ENCODE results near the gene HHAT. TPM values are rescaled to one million over a fixed set of nuclear protein-coding genes. Genes with fewer than 3 reads are reported as not detected.
"Not testable (repeated sequence)": the region's sequence is repeated elsewhere in the genome, so short reads cannot be mapped to it uniquely, and the experiment has no call there.

HHAT gene
- total RNA-seq, 1 donor from 2014 or later: 1.2 TPM

DNA sequence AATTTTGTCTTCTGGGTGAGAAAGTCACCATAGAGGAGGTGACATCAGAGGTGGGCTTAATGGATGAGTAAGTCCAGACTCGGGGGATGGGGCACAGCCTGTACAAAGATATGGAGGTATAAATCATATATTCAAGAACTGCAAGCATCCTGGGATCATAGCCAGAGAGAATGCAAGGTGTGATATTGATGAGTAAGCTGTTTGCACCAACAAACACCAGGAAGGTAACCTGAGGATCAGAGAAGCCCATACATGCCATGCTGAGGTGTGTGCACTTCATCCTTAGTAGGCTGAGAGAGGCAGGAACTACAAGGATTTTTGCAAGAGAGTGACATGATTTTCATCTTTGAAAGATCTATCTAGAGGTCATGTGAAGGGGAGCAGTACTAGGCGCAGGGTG is 306.4 kb downstream of the HHAT start:
- no peak for DNase-seq (ENCODE audit: low read depth in 2 of 2)

DNA sequence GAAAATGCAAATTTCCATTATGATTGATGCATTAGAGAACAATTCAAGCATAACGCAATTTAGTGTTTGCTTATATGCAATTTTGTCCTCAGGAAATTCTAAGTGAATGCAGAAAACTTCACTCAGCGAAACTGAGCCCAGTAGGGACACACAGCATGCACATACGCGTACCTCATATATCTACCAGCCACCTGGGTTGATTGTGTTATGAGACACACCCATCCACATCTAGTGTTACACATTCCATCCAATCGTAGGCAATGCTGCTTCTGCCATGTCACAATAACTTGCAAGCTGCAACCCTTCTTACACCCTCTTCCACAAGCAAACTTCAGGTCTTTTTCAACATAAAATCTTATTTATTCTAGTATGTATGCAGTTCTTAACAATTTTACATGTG is 312.9 kb downstream of the HHAT start:
- no peak for DNase-seq (ENCODE audit: low read depth in 2 of 2)

- DNase-seq (ENCODE audit: low read depth in 2 of 2): no peak
Measured at GRCh38 chr1:210645582-210646257, 317.0 kb downstream of the HHAT start.

GRCh38 chr1:210646258-210646616 is 317.5 kb downstream of the HHAT start:
- no peak for DNase-seq (ENCODE audit: low read depth in 2 of 2)

DNA sequence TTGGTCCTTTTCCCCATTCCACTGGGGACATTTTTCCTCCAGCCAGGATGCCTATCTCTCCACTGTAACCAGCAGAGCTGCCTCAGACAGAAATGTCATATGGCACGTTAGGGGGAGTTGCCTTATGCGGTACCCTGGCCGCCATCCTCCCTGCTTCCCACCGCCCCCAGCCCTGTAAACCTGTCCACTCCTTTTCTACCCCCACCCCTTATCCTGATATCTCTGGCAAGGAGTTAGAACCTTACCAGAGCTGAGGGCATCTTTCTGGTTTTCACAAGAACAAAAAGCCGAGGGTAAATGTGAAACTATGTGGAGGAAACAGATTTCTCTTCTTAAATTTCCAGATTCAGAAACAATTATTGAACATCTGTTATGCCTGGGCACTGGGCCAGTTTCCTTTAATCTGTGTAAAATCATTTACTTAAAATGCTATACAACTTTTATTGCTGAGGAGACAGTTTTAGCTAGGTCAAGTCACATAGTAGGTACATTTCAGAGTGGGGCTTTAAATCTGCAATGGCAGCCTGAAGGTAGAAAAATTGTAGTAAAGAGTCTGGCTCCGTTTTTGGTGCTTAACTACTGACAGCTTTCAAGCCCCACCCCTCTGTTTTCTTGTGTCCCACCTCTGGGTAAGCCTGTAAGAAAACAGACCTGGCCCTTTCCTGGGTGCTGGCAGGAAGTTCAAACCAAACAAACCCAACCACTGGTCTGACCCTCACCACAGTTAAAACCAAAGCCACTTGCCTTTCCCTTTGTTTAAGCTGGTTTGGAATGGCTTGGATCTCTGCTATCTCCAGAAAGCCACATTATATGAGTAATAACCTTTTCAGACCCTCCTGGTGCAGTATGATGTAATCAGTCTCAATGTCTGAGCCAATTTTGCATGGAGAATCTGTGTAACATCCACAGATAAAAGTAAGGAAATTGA is 319.0 kb downstream of the HHAT start:
- DNase-seq (ENCODE audit: low read depth in 2 of 2): no peak

DNA sequence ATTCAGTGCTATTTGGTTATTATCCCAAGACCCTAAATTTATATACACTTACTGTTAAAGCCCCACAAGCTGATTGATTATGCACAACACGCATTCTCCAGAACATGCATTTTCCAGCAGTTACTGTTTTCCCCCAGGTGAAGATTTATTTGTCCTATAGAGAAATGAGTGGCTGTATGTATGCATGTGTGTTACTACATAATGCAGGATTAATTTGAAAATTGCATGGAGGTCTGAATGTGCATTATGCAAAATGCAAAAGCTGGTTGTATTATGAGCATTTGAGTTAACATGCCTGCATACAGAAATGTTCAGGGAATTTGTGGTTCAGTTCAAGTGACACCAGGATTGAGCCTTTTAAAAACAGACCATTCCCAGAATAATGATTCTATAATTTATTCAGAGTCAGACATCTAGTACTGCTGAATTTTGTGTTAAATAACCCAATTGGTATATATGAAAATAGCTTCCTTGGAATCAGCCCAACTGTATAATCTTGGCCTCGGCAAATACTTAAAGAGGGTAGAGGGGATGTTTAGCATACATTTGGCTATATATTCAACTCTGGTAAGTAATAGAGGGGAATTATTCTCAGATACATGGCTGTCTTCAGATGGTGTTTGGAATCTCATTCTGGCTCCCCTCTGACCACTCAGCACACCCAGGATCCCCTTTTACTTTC is 320.0 kb downstream of the HHAT start:
- no peak for DNase-seq (ENCODE audit: low read depth in 2 of 2)

GRCh38 chr1:210650403-210650802 is 321.7 kb downstream of the HHAT start:
- no peak for DNase-seq (ENCODE audit: low read depth in 2 of 2)

- DNase-seq (ENCODE audit: low read depth in 2 of 2): no peak
Measured at GRCh38 chr1:210652329-210652954, 323.7 kb downstream of the HHAT start.

DNA sequence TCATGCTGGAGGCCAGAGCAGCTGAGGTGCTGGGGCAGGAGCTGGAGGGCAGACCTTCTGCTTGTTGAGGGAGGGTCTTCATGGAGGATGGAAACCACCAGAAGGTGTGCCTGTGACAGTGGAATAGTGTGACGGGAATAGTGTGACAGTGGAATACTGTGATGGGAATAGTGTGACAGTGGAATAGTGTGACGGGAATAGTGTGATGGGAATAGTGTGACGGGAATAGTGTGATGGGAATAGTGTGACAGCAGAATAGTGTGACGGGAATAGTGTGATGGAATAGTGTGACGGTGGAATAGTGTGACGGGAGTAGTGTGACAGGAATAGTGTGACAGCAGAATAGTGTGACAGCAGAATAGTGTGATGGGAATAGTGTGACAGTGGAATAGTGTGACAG is 325.1 kb downstream of the HHAT start:
- DNase-seq (ENCODE audit: low read depth in 2 of 2): peak; percentile 3 to 19

GRCh38 chr1:210654176-210654981 is 325.7 kb downstream of the HHAT start:
- DNase-seq (ENCODE audit: low read depth in 2 of 2): no peak

- no peak for DNase-seq (ENCODE audit: low read depth in 2 of 2)
Measured at GRCh38 chr1:210655511-210655910, 326.8 kb downstream of the HHAT start.

- DNase-seq (ENCODE audit: low read depth in 2 of 2): no peak
Measured at GRCh38 chr1:210657806-210658205, 329.1 kb downstream of the HHAT start.

DNA sequence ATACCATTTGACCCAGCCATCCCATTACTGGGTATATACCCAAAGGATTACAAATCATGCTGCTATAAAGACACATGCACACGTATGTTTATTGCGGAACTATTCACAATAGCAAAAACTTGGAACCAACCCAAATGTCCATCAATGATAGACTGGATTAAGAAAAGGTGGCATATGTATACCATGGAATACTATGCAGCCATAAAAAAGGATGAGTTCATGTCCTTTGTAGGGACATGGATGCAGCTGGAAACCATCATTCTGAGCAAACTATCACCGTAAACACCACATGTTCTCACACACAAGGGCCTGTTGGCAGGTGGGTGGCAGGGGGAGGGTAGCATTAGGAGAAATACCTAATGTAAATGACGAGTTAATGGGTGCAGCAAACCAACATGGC is 332.8 kb downstream of the HHAT start:
- not testable (repeated sequence) for DNase-seq (ENCODE audit: low read depth in 2 of 2)

DNA sequence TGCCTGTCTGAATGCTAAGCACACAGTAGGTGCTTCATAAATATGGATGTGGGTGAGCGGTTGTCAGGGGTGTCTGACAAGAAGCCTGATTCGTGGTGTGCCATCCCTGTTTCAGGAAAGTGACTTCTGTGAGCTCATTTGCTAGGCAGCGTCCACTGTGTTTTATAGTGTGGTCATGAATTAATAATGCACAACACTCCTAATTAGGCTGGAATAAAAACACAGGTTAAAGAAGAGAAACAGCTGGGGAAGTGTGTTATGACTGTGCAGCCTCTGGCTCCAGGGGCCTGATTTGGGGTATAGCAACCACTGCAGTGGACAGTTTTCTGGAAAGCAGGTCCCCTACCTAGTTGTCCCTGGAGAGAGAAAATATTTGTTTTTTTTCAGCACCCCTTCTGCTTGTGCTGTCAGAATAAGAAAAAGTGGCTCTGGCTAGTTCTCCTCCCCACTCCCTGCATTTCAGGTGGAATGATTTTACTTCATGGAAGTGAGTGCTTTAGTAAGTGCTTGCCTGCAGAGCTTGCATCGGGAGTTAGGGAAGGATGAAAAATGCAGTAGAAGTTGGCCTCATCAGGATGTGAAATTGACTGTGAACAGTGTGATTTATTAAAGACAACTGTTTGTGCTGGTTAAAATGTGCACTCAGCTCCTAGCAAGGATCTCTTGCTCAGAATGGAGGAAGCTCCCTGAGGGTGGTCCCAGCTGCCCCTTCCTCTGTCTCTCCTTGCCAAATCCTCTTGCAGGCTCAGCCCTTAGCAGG is 333.8 kb downstream of the HHAT start:
- no peak for DNase-seq (ENCODE audit: low read depth in 2 of 2)

- DNase-seq (ENCODE audit: low read depth in 2 of 2): no peak
Measured at GRCh38 chr1:210663730-210664573, 335.2 kb downstream of the HHAT start.

DNA sequence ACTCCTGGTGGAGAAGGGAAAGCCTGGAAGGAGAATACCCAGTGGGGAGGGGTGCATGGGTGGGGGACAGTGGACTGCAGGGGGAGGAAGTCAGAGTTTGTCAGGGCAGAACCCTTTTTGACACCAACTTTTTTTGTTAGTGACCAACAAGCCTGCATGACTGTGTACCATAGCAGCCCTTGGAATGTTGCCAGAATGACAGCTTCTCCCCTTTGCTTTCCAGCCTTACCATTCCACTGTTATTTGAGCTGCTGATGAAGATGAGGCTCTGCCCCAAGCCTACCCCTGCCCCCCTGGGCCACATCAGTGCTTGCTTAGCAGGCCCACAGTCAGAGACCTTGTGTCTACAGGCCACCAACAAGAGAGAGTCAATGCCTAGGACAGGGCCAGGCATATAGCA is 341.2 kb downstream of the HHAT start:
- no peak for DNase-seq (ENCODE audit: low read depth in 2 of 2)

DNA sequence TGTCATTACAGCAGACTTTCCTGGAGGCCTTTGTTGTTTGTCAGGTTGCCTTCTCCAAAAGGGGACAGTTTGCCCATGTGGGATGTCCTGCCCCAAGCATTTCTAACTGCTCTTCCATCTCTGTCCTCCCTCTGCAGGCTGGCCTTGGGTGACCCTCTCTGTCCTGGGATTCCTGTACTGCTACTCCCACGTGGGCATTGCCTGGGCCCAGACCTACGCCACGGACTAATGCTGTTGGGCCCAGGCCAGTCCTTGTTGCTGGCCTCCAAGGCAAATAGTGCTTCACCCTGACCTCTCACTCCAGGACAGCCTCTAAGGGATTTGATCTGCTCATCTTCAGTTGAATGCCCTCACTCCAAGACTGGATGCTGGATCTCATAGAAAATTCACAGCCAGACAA is 345.4 kb downstream of the HHAT start:
- DNase-seq (ENCODE audit: low read depth in 2 of 2): no peak

GRCh38 chr1:210676539-210676938 is 347.8 kb downstream of the HHAT start:
- DNase-seq (ENCODE audit: low read depth in 2 of 2): no peak

DNA sequence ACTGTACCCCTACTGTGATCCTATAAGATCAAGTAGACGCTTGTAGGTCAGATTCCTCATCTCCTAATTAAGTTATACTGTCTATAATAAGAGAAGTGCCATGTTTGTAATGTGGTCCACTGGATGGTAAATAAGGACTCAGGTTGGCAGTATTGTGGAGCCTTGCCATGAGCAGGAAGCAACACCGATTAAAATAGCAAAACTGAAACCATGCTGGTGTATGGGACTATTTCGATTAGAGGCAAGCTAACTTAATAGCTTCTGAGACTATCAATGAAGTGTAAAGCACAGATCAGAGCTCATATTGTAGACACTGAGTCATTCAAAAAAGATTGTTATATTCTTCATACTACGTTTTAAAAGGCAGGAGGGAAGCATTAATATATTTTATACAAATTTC is 348.8 kb downstream of the HHAT start:
- DNase-seq (ENCODE audit: low read depth in 2 of 2): no peak
